H9 (cell line): ENCODE results near the gene FRMPD3. TPM values are rescaled to one million over a fixed set of nuclear protein-coding genes. Genes with fewer than 3 reads are reported as not detected.

ENCODE experiments used
- DNase-seq: peaks from one replicate; pipeline ENCODE4 v3.0.0-alpha.2; 2017
- H2AFZ ChIP-seq: one replicate; pipeline ENCODE4 v1.6.1; 2013; ENCODE audit warnings: mild to moderate bottlenecking, low read length, control low read depth, moderate library complexity
- H2AK5ac ChIP-seq: 2 replicates; pipeline ENCODE4 v1.6.1; 2013; ENCODE audit warnings: low read length, control low read depth, mixed read lengths; ENCODE audit not compliant: insufficient read length
- H2BK120ac ChIP-seq: one replicate; pipeline ENCODE4 v1.6.1; 2013; ENCODE audit warnings: low read depth, mild to moderate bottlenecking, low read length, control low read depth, inconsistent platforms; ENCODE audit not compliant: poor library complexity, severe bottlenecking
- H2BK12ac ChIP-seq: 2 replicates; pipeline ENCODE4 v1.6.1; 2013; ENCODE audit warnings: low read length, control low read depth, mixed read lengths, low read depth; ENCODE audit not compliant: insufficient read length
- H2BK15ac ChIP-seq: 2 replicates; pipeline ENCODE4 v1.6.1; 2013; ENCODE audit warnings: low read depth, low read length, control low read depth
- H2BK20ac ChIP-seq: one replicate; pipeline ENCODE4 v1.6.1; 2013; ENCODE audit warnings: low read depth, mild to moderate bottlenecking, low read length, control low read depth, inconsistent platforms; ENCODE audit not compliant: poor library complexity, severe bottlenecking
- H2BK5ac ChIP-seq: 2 replicates; pipeline ENCODE4 v1.6.1; 2013; ENCODE audit warnings: low read length, control low read depth, mixed read lengths; ENCODE audit not compliant: insufficient read length
- H3K14ac ChIP-seq: 2 replicates; pipeline ENCODE4 v1.6.1; 2013; ENCODE audit warnings: low read length, control low read depth; ENCODE audit not compliant: insufficient read depth
- H3K18ac ChIP-seq: 2 replicates; pipeline ENCODE4 v1.6.1; 2013; ENCODE audit warnings: low read depth, mild to moderate bottlenecking, mixed read lengths, low read length, control low read depth; ENCODE audit not compliant: insufficient read length
- H3K23ac ChIP-seq: 2 replicates; pipeline ENCODE4 v1.6.1; 2013; ENCODE audit warnings: low read length, control low read depth, mixed read lengths, low read depth; ENCODE audit not compliant: insufficient read length
- H3K23me2 ChIP-seq: 2 replicates; pipeline ENCODE4 v1.6.1; 2013; ENCODE audit warnings: low read depth, mild to moderate bottlenecking, mixed read lengths, low read length, control low read depth; ENCODE audit not compliant: insufficient read length, poor library complexity, severe bottlenecking
- H3K27ac ChIP-seq: 2 replicates; pipeline ENCODE4 v1.5.1; 2013; ENCODE audit warnings: low read length, control low read depth, mixed read lengths, low read depth; ENCODE audit not compliant: insufficient read length
- H3K27me3 ChIP-seq: 2 replicates; pipeline ENCODE4 v1.6.1; 2013; ENCODE audit warnings: low read length, control low read depth, inconsistent platforms; ENCODE audit not compliant: insufficient read depth
- H3K4ac ChIP-seq: 2 replicates; pipeline ENCODE4 v1.6.1; 2013; ENCODE audit warnings: low read depth, mild to moderate bottlenecking, control low read depth, inconsistent platforms, low read length, moderate library complexity
- H3K4me1 ChIP-seq: 2 replicates; pipeline ENCODE4 v1.6.1; 2013; ENCODE audit warnings: low read length, control low read depth, inconsistent platforms; ENCODE audit not compliant: insufficient read depth
- H3K4me2 ChIP-seq: 2 replicates; pipeline ENCODE4 v1.6.1; 2013; ENCODE audit warnings: low read length, control low read depth, mixed read lengths; ENCODE audit not compliant: insufficient read length, insufficient read depth
- H3K56ac ChIP-seq: 2 replicates; pipeline ENCODE4 v1.6.1; 2013; ENCODE audit warnings: low read depth, mild to moderate bottlenecking, mixed read lengths, low read length, control low read depth; ENCODE audit not compliant: insufficient read length
- H3K79me1 ChIP-seq: 2 replicates; pipeline ENCODE4 v1.6.1; 2013; ENCODE audit warnings: low read depth, mild to moderate bottlenecking, moderate library complexity, low read length, control low read depth, inconsistent platforms; ENCODE audit not compliant: insufficient read depth, poor library complexity, severe bottlenecking
- H3K79me2 ChIP-seq: 2 replicates; pipeline ENCODE4 v1.6.1; 2013; ENCODE audit warnings: low read length, control low read depth, inconsistent platforms; ENCODE audit not compliant: insufficient read depth
- H3K9ac ChIP-seq: 2 replicates; pipeline ENCODE4 v1.6.1; 2013; ENCODE audit warnings: low read length, control low read depth, mixed read lengths; ENCODE audit not compliant: insufficient read length; ENCODE audit errors: extremely low read depth
- H3K9me3 ChIP-seq: one replicate; pipeline ENCODE4 v1.6.1; 2013; ENCODE audit warnings: low read depth, low read length, inconsistent platforms; ENCODE audit not compliant: control insufficient read depth
- H3T11ph ChIP-seq: one replicate; pipeline ENCODE4 v1.6.1; 2013; ENCODE audit warnings: mild to moderate bottlenecking, low read length, control low read depth, inconsistent platforms
- H4K20me1 ChIP-seq: one replicate; pipeline ENCODE4 v1.6.1; 2013; ENCODE audit not compliant: control insufficient read depth, insufficient read length, insufficient read depth
- H4K5ac ChIP-seq: 2 replicates; pipeline ENCODE4 v1.6.1; 2013; ENCODE audit warnings: low read depth, mild to moderate bottlenecking, mixed read lengths, low read length, control low read depth; ENCODE audit not compliant: insufficient read length
- H4K8ac ChIP-seq: replicated peaks from 2 replicates; pipeline ENCODE4 v1.6.1; 2013; ENCODE audit warnings: low read length, control low read depth, mixed read lengths, low read depth; ENCODE audit not compliant: insufficient read length
- H4K91ac ChIP-seq: 2 replicates; pipeline ENCODE4 v1.6.1; 2013; ENCODE audit warnings: low read depth, mild to moderate bottlenecking, moderate library complexity, mixed read lengths, low read length, control low read depth; ENCODE audit not compliant: insufficient read length
- H3K27ac Mint-ChIP-seq, 3 experiments: 2 replicates in 2 of 3; 3 replicates in 1 of 3; pipeline ENCODE4 v1.8.0; 2020 to 2021; ENCODE audit warnings: mixed read lengths in 3 of 3, mild to moderate bottlenecking in 1 of 3, moderate library complexity in 1 of 3
- H3K27me3 Mint-ChIP-seq: 2 replicates; pipeline ENCODE4 v1.8.0; 2021; ENCODE audit warnings: low read depth, mild to moderate bottlenecking, moderate library complexity, mixed read lengths
- H3K36me3 Mint-ChIP-seq, 3 experiments: 2 replicates in 2 of 3; 3 replicates in 1 of 3; pipeline ENCODE4 v1.8.0; 2020 to 2021; ENCODE audit warnings: low read depth in 3 of 3, mixed read lengths in 3 of 3; ENCODE audit not compliant: insufficient read depth in 1 of 3
- H3K4me1 Mint-ChIP-seq, 2 experiments: 2 replicates each; pipeline ENCODE4 v1.8.0; 2020; ENCODE audit warnings: mixed read lengths in 2 of 2
- H3K4me3 Mint-ChIP-seq, 2 experiments: 2 replicates in 1 of 2; 3 replicates in 1 of 2; pipeline ENCODE4 v1.8.0; 2020 to 2021; ENCODE audit warnings: mild to moderate bottlenecking in 2 of 2, mixed read lengths in 2 of 2, moderate library complexity in 1 of 2
- H3K9me3 Mint-ChIP-seq, 2 experiments: 2 replicates in 1 of 2; 3 replicates in 1 of 2; pipeline ENCODE4 v1.8.0; 2020; ENCODE audit warnings: mild to moderate bottlenecking in 2 of 2, mixed read lengths in 2 of 2, moderate library complexity in 1 of 2
- CTCF ChIP-seq: fragments of 200-600 bp; sonication (generic); conservative IDR thresholded peaks from 3 replicates; pipeline ENCODE4 v1.8.0; 2021; ENCODE audit warnings: antibody characterized with exemption, mild to moderate bottlenecking
- WGBS: extraction: QIAGEN DNeasy Blood & Tissue Kit; methylation state at CpG from one replicate; pipeline ENCODE4 v1.1.7; 2013; ENCODE audit warnings: missing lambda C conversion rate, low lambda C conversion rate, mixed read lengths; ENCODE audit not compliant: insufficient read length; ENCODE audit errors: extremely low coverage; 5-methylcytosine and 5-hydroxymethylcytosine counted together
- total RNA-seq: library from RNA; stranded (reverse); gene quantifications from 2 replicates; pipeline ENCODE4 v1.2.1, GENCODE V29; 2021

The FRMPD3 gene
- total RNA-seq, 1 experiment from 2014 or later = 0.26 TPM

GRCh38 chrX:107467271-107467670 is 17.8 kb downstream of the FRMPD3 start:
- no peak overlapping the region for H2BK5ac ChIP-seq
- DNase-seq = no peak
- H3K79me2 ChIP-seq = no peaks in the 10 kb centered on the region
- H2AFZ ChIP-seq = no peak overlapping the region
- no peak overlapping the region for H2BK15ac ChIP-seq
- no peaks in the 10 kb centered on the region for H4K20me1 ChIP-seq
- peaks cover 12 to 16% of the 10 kb centered on the region in 2 experiments; a peak in 2 of 4 replicates for H3K4me1 Mint-ChIP-seq
- peaks cover 13% of the 10 kb centered on the region; the same call in 1 of the 2 replicates for H3K4me1 ChIP-seq
- H3K27me3 Mint-ChIP-seq = peaks cover 2% of the 10 kb centered on the region; the same call in 1 of the 2 replicates
- H3K23me2 ChIP-seq = no peaks in the 10 kb centered on the region
- no peak overlapping the region for H3T11ph ChIP-seq
- no peak overlapping the region for H3K27ac ChIP-seq
- no peak overlapping the region for H2BK20ac ChIP-seq
- no peak overlapping the region for H2BK12ac ChIP-seq
- H3K27me3 ChIP-seq = no peaks in the 10 kb centered on the region
- H4K5ac ChIP-seq = no peak overlapping the region
- no peak overlapping the region for H3K4me2 ChIP-seq
- no peak overlapping the region for H3K56ac ChIP-seq
- H4K8ac ChIP-seq = no peak overlapping the region
- no peak overlapping the region for H3K14ac ChIP-seq
- H3K4me3 Mint-ChIP-seq = no peak overlapping the region
- H3K79me1 ChIP-seq = no peaks in the 10 kb centered on the region
- H3K27ac Mint-ChIP-seq = no peak overlapping the region
- H3K9me3 Mint-ChIP-seq = peaks cover 0 to 17% of the 10 kb centered on the region in 2 experiments; a peak in 3 of 5 replicates
- no peak overlapping the region for H4K91ac ChIP-seq
- H2BK120ac ChIP-seq = no peak overlapping the region
- no peak overlapping the region for H3K9ac ChIP-seq
- 0 out of 7 replicates have a peak, but pooled peaks cover 0 to 2% (median 0%) of the 10 kb centered on the region in 3 experiments for H3K36me3 Mint-ChIP-seq
- H3K23ac ChIP-seq = no peak overlapping the region
- no peak overlapping the region for H3K4ac ChIP-seq
- WGBS = no CpG with 5 or more reads among the region's 4 CpGs
- no peak overlapping the region for H3K18ac ChIP-seq
- no peak for TF ChIP-seq CTCF
- no peak overlapping the region for H2AK5ac ChIP-seq
- no peaks in the 10 kb centered on the region for H3K9me3 ChIP-seq
